ENCODE measurements around the gene GCNT3.

Gene GCNT3, protein sequence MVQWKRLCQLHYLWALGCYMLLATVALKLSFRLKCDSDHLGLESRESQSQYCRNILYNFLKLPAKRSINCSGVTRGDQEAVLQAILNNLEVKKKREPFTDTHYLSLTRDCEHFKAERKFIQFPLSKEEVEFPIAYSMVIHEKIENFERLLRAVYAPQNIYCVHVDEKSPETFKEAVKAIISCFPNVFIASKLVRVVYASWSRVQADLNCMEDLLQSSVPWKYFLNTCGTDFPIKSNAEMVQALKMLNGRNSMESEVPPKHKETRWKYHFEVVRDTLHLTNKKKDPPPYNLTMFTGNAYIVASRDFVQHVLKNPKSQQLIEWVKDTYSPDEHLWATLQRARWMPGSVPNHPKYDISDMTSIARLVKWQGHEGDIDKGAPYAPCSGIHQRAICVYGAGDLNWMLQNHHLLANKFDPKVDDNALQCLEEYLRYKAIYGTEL

GRCh38 chr15:59611276-59612260 lies at the start of gene GCNT3:
TSS of gene GCNT3 (plus strand) at chr15:59611783. CDS start at chr15:59618239, 6,456 bp downstream.
- in situ Hi-C loops (cut with MboI; ENCODE audit: low sequenced_read_pairs): no loop called here

DNA sequence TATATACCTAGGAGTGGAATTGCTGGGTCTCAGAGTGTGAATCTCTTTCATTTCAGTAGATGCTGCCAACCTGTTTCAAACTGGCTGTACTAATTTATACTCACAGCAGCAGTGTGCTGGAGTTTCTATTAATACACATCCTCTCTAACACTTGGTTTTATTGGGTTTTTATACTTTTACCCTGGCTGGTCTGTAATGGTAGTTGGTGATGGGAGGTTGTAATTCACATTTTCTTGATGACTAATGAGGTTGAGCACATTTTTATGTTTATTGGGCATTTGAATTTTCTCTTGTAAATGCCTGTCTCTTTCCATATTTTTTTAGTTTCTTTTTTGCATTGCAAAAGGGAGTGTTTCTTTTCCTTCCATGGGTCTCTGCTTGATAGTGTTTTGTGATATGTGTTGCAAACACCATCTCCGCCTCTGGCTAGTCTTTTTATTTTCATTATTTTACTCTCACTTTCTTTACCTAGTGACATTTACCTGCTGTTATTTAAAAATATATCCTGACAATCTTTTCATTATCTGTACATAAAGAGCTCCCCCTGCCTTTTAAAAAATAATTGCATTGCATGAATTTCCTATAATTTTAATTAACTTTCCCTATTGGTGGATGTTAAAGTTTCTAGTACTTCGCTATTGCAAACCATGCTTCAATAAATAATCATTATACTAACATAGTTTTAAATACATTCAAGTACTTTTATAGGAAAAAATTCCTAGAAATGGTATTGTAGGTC lies 49.0 kb upstream of the GCNT3 start:
- in situ Hi-C loops (cut with MboI; ENCODE audit: low sequenced_read_pairs): no loop called here

- in situ Hi-C loops (cut with MboI; ENCODE audit: low sequenced_read_pairs): no loop called here
Observed at GRCh38 chr15:59565299-59565698, 46.3 kb upstream of the GCNT3 start.

GRCh38 chr15:59567324-59567723 lies 44.3 kb upstream of the GCNT3 start:
- in situ Hi-C loops (cut with MboI; ENCODE audit: low sequenced_read_pairs): no loop called here

GRCh38 chr15:59569477-59569876 lies 42.1 kb upstream of the GCNT3 start:
- in situ Hi-C loops (cut with MboI; ENCODE audit: low sequenced_read_pairs): no loop called here

DNA sequence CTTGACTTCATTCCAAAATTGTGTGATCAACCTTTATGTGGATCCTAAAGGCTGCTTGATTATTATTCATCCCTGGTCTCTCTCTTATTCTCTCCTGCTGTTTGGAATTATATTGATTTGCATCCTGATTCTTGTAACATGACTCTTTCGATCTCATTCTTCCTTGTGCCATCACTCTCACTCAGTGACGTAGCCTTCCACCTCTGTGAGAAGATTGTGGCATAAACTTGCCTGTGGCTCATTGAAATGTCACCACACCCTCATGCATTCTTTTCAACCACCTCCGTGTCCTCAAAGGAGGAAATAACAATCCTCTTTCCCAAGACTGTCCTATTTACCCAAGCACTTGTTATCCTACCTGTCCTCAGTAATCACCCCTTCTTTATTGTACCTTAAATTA lies 41.3 kb upstream of the GCNT3 start:
- in situ Hi-C loops (cut with MboI; ENCODE audit: low sequenced_read_pairs): no loop called here

DNA sequence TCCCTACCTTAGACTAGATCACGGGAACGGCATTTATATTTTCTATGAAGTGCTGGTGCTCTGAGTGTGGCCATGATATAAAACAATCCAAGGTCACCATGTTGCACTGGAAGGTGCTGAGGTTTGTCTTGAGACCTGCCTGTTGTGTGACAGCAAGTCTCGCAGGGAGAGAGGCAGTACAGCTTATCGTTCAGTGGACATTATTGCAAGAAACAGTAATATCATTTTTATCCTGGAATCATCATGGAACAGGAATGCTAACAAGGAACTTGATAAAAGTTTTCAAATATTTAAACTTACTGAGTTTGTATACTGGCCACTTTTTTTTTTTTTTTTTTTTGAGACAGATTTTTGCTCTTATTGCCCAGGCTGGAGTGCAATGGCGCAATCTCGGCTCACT lies 40.0 kb upstream of the GCNT3 start:
- in situ Hi-C loops (cut with MboI; ENCODE audit: low sequenced_read_pairs): no loop called here

DNA sequence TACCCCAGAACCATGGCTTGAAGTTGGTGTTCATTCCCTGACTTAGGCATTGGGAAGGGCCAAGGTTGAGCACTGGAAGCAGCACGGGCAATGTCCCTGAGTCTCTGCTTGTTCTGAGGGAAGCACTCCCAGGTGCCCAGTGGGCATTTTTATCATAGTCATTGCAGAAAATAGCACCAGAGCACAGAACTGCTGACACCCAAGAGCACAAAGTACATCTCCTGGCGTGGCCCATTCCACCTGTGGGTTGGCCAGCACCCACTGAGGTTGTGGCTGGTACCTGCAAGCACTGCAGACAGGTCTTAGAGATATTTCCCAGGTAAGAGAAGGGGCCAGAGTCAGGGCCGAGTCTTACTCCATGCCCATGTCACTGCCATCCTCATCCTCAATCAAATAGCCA lies 28.5 kb upstream of the GCNT3 start:
- in situ Hi-C loops (cut with MboI; ENCODE audit: low sequenced_read_pairs): no loop called here

- in situ Hi-C loops (cut with MboI; ENCODE audit: low sequenced_read_pairs): no loop called here
Observed at GRCh38 chr15:59587085-59587826, 24.3 kb upstream of the GCNT3 start.

DNA sequence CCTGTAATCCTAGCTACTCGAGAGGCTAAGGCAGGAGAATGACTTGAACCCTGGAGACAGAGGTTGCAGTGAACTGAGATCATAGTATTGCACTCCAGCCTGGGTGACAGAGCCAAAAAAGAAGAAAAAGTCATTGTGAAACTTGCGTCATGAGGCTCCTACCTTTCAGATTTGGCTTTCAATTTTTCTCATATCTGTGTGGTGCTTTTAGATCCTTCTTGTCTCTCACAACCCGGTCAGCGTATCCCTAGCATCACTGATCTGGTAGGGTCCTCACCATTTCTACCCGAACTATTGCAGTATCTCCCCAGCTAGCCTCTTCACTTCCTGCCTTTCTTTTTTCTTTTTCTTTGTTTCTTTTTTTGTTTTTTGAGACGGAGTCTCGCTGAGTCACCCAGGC lies 21.6 kb upstream of the GCNT3 start:
- in situ Hi-C loops (cut with MboI; ENCODE audit: low sequenced_read_pairs): no loop called here

DNA sequence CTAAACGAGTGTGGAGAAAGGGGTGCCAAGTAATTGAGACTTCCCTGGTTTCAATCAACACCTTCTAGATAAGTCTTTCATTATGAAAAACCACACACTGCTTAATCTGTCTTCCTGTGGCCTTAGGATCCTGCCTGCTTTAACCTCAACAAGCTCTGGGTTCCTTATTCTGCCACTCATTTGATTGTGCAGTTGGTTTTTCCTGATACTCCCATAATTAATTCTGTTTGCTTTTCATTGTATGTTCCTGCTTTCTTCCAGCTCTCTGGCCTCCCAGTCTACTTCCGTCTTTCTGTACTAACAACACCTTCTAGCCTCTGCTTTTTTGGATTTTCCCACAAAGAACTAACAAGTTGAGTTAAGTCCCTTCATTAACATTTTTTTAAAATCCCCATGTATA lies 20.2 kb upstream of the GCNT3 start:
- in situ Hi-C loops (cut with MboI; ENCODE audit: low sequenced_read_pairs): no loop called here

GRCh38 chr15:59594493-59594942 lies 17.1 kb upstream of the GCNT3 start:
- in situ Hi-C loops (cut with MboI; ENCODE audit: low sequenced_read_pairs): no loop called here

- in situ Hi-C loops (cut with MboI; ENCODE audit: low sequenced_read_pairs): no loop called here
Observed at GRCh38 chr15:59594991-59595390, 16.6 kb upstream of the GCNT3 start.

DNA sequence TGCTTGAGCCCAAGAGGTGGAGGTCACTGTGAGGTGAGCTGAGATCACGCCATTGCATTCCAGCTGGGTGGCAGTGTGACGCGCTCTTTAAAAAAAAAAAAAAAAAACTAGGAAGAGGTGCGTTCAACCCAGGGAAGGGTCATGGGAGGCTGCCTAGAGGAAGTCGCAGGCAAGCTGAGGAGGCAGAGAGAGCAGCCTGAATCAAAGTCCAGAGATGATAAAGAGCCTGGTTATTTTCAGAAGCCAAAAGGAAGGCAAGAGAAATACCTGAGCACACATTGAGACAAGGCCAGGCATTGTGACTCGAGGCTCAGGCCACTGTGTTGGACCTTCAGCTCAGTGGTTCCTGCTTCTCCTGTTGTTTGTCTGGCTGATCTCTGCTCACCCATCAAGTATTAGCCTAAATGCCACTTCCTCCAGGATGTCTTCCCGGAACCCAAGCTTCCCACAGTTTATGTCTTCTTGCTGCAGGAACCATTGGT lies 16.1 kb upstream of the GCNT3 start:
- in situ Hi-C loops (cut with MboI; ENCODE audit: low sequenced_read_pairs): no loop called here

DNA sequence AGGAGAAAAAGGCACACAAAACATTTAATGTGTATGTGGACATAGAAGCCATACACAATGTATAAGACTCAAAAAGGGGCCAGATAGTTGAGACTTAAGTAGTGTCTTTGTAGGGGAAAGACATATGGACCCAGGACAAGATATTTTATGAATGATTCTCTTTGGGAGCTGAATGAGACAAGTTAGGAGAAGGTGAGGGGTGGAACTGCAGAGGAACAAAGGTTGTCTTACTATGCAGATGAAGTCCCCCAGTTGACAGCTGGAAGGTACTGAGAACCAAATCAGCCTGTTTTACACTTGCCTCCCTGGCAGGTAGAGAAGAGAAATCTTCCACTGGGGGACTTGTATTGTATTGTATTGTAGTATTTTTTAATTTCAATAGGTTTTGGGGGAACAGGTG lies 14.9 kb upstream of the GCNT3 start:
- in situ Hi-C loops (cut with MboI; ENCODE audit: low sequenced_read_pairs): no loop called here

- in situ Hi-C loops (cut with MboI; ENCODE audit: low sequenced_read_pairs): no loop called here
Observed at GRCh38 chr15:59598461-59598860, 13.1 kb upstream of the GCNT3 start.

DNA sequence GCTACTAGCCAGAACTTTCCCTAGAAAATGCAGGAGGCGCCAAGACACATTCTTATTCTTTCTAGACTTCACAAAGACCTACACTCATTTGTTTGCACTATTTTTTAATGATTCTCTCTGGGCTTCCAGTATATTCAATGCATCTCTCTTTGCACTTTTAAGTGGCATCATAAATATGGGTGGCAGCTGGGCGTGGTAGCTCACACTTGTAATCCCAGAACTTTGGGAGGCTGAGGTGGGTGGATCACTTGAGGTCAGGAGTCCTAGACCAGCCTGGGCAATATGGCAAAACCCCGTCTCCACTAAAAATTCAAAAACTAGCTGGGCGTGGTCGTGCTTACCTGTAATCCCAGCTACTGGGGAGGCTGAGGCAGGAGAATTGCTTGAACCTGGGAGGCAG lies 5.6 kb upstream of the GCNT3 start:
- in situ Hi-C loops (cut with MboI; ENCODE audit: low sequenced_read_pairs): no loop called here

- in situ Hi-C loops (cut with MboI; ENCODE audit: low sequenced_read_pairs): no loop called here
Observed at GRCh38 chr15:59609730-59610712, 1.6 kb upstream of the GCNT3 start.

- in situ Hi-C loops (cut with MboI; ENCODE audit: low sequenced_read_pairs): no loop called here
Observed at GRCh38 chr15:59614153-59614552, 2.6 kb downstream of the GCNT3 start.
